PC-9 (cell line): ENCODE results near the gene MYLK.

Experiments used
- EZH2 ChIP-seq: fragments of 200-600 bp; sonication (generic); IDR thresholded peaks from 2 replicates; pipeline ENCODE4 v1.8.0; 2017; ENCODE audit warnings: antibody characterized with exemption, low read depth
- TF ChIP-seq, protein P1 (sequence below): fragments of 200-600 bp; sonication (generic); conservative IDR thresholded peaks from 2 replicates; pipeline ENCODE4 v1.6.1; 2017; ENCODE audit warnings: mixed run types, antibody characterized with exemption, mild to moderate bottlenecking, moderate library complexity

DNA sequence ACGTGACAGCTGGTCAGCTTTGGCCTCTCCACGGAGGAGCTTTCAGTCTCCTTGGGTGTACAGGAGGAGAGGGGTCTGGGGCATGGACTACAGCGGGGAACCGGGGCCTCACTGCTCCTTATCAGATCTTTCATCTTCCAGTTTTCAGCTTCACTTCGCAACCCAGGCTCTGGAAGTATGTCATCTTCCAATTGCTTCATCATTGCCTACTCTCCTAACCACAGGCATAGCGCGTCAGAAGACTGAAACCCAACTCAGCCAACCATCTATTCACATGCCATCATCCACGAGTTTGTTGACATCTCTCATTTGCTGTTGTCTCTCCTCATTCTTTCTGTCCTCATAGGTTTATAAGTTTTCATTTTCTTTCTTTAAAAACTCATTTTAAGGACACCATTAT is 119.5 kb downstream of the MYLK start:
- TF ChIP-seq, protein P1, sequence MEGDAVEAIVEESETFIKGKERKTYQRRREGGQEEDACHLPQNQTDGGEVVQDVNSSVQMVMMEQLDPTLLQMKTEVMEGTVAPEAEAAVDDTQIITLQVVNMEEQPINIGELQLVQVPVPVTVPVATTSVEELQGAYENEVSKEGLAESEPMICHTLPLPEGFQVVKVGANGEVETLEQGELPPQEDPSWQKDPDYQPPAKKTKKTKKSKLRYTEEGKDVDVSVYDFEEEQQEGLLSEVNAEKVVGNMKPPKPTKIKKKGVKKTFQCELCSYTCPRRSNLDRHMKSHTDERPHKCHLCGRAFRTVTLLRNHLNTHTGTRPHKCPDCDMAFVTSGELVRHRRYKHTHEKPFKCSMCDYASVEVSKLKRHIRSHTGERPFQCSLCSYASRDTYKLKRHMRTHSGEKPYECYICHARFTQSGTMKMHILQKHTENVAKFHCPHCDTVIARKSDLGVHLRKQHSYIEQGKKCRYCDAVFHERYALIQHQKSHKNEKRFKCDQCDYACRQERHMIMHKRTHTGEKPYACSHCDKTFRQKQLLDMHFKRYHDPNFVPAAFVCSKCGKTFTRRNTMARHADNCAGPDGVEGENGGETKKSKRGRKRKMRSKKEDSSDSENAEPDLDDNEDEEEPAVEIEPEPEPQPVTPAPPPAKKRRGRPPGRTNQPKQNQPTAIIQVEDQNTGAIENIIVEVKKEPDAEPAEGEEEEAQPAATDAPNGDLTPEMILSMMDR, result no peak
- TF ChIP-seq EZH2, result no peak
